H9 (cell line): Measurements from ENCODE around the gene MRPL34. TPM values are rescaled to one million over a fixed set of nuclear protein-coding genes. Genes with fewer than 3 reads are reported as not detected.

Experiments
- DNase-seq: peaks from one replicate; pipeline ENCODE4 v3.0.0-alpha.2; 2017
- H2AFZ ChIP-seq: one replicate; pipeline ENCODE4 v1.6.1; 2013; ENCODE audit warnings: mild to moderate bottlenecking, low read length, control low read depth, moderate library complexity
- H2AK5ac ChIP-seq: 2 replicates; pipeline ENCODE4 v1.6.1; 2013; ENCODE audit warnings: low read length, control low read depth, mixed read lengths; ENCODE audit not compliant: insufficient read length
- H2BK120ac ChIP-seq: one replicate; pipeline ENCODE4 v1.6.1; 2013; ENCODE audit warnings: low read depth, mild to moderate bottlenecking, low read length, control low read depth, inconsistent platforms; ENCODE audit not compliant: poor library complexity, severe bottlenecking
- H2BK12ac ChIP-seq: 2 replicates; pipeline ENCODE4 v1.6.1; 2013; ENCODE audit warnings: low read length, control low read depth, mixed read lengths, low read depth; ENCODE audit not compliant: insufficient read length
- H2BK15ac ChIP-seq: 2 replicates; pipeline ENCODE4 v1.6.1; 2013; ENCODE audit warnings: low read depth, low read length, control low read depth
- H2BK20ac ChIP-seq: one replicate; pipeline ENCODE4 v1.6.1; 2013; ENCODE audit warnings: low read depth, mild to moderate bottlenecking, low read length, control low read depth, inconsistent platforms; ENCODE audit not compliant: poor library complexity, severe bottlenecking
- H2BK5ac ChIP-seq: 2 replicates; pipeline ENCODE4 v1.6.1; 2013; ENCODE audit warnings: low read length, control low read depth, mixed read lengths; ENCODE audit not compliant: insufficient read length
- H3K14ac ChIP-seq: 2 replicates; pipeline ENCODE4 v1.6.1; 2013; ENCODE audit warnings: low read length, control low read depth; ENCODE audit not compliant: insufficient read depth
- H3K18ac ChIP-seq: 2 replicates; pipeline ENCODE4 v1.6.1; 2013; ENCODE audit warnings: low read depth, mild to moderate bottlenecking, mixed read lengths, low read length, control low read depth; ENCODE audit not compliant: insufficient read length
- H3K23ac ChIP-seq: 2 replicates; pipeline ENCODE4 v1.6.1; 2013; ENCODE audit warnings: low read length, control low read depth, mixed read lengths, low read depth; ENCODE audit not compliant: insufficient read length
- H3K23me2 ChIP-seq: 2 replicates; pipeline ENCODE4 v1.6.1; 2013; ENCODE audit warnings: low read depth, mild to moderate bottlenecking, mixed read lengths, low read length, control low read depth; ENCODE audit not compliant: insufficient read length, poor library complexity, severe bottlenecking
- H3K27ac ChIP-seq: 2 replicates; pipeline ENCODE4 v1.5.1; 2013; ENCODE audit warnings: low read length, control low read depth, mixed read lengths, low read depth; ENCODE audit not compliant: insufficient read length
- H3K27me3 ChIP-seq: 2 replicates; pipeline ENCODE4 v1.6.1; 2013; ENCODE audit warnings: low read length, control low read depth, inconsistent platforms; ENCODE audit not compliant: insufficient read depth
- H3K4ac ChIP-seq: 2 replicates; pipeline ENCODE4 v1.6.1; 2013; ENCODE audit warnings: low read depth, mild to moderate bottlenecking, control low read depth, inconsistent platforms, low read length, moderate library complexity
- H3K4me1 ChIP-seq: 2 replicates; pipeline ENCODE4 v1.6.1; 2013; ENCODE audit warnings: low read length, control low read depth, inconsistent platforms; ENCODE audit not compliant: insufficient read depth
- H3K4me2 ChIP-seq: 2 replicates; pipeline ENCODE4 v1.6.1; 2013; ENCODE audit warnings: low read length, control low read depth, mixed read lengths; ENCODE audit not compliant: insufficient read length, insufficient read depth
- H3K56ac ChIP-seq: 2 replicates; pipeline ENCODE4 v1.6.1; 2013; ENCODE audit warnings: low read depth, mild to moderate bottlenecking, mixed read lengths, low read length, control low read depth; ENCODE audit not compliant: insufficient read length
- H3K79me1 ChIP-seq: 2 replicates; pipeline ENCODE4 v1.6.1; 2013; ENCODE audit warnings: low read depth, mild to moderate bottlenecking, moderate library complexity, low read length, control low read depth, inconsistent platforms; ENCODE audit not compliant: insufficient read depth, poor library complexity, severe bottlenecking
- H3K79me2 ChIP-seq: 2 replicates; pipeline ENCODE4 v1.6.1; 2013; ENCODE audit warnings: low read length, control low read depth, inconsistent platforms; ENCODE audit not compliant: insufficient read depth
- H3K9ac ChIP-seq: 2 replicates; pipeline ENCODE4 v1.6.1; 2013; ENCODE audit warnings: low read length, control low read depth, mixed read lengths; ENCODE audit not compliant: insufficient read length; ENCODE audit errors: extremely low read depth
- H3K9me3 ChIP-seq: one replicate; pipeline ENCODE4 v1.6.1; 2013; ENCODE audit warnings: low read depth, low read length, inconsistent platforms; ENCODE audit not compliant: control insufficient read depth
- H3T11ph ChIP-seq: one replicate; pipeline ENCODE4 v1.6.1; 2013; ENCODE audit warnings: mild to moderate bottlenecking, low read length, control low read depth, inconsistent platforms
- H4K20me1 ChIP-seq: one replicate; pipeline ENCODE4 v1.6.1; 2013; ENCODE audit not compliant: control insufficient read depth, insufficient read length, insufficient read depth
- H4K5ac ChIP-seq: 2 replicates; pipeline ENCODE4 v1.6.1; 2013; ENCODE audit warnings: low read depth, mild to moderate bottlenecking, mixed read lengths, low read length, control low read depth; ENCODE audit not compliant: insufficient read length
- H4K8ac ChIP-seq: replicated peaks from 2 replicates; pipeline ENCODE4 v1.6.1; 2013; ENCODE audit warnings: low read length, control low read depth, mixed read lengths, low read depth; ENCODE audit not compliant: insufficient read length
- H4K91ac ChIP-seq: 2 replicates; pipeline ENCODE4 v1.6.1; 2013; ENCODE audit warnings: low read depth, mild to moderate bottlenecking, moderate library complexity, mixed read lengths, low read length, control low read depth; ENCODE audit not compliant: insufficient read length
- H3K27ac Mint-ChIP-seq, 3 experiments: 2 replicates in 2 of 3; 3 replicates in 1 of 3; pipeline ENCODE4 v1.8.0; 2020 to 2021; ENCODE audit warnings: mixed read lengths in 3 of 3, mild to moderate bottlenecking in 1 of 3, moderate library complexity in 1 of 3
- H3K27me3 Mint-ChIP-seq: 2 replicates; pipeline ENCODE4 v1.8.0; 2021; ENCODE audit warnings: low read depth, mild to moderate bottlenecking, moderate library complexity, mixed read lengths
- H3K36me3 Mint-ChIP-seq, 3 experiments: 2 replicates in 2 of 3; 3 replicates in 1 of 3; pipeline ENCODE4 v1.8.0; 2020 to 2021; ENCODE audit warnings: low read depth in 3 of 3, mixed read lengths in 3 of 3; ENCODE audit not compliant: insufficient read depth in 1 of 3
- H3K4me1 Mint-ChIP-seq, 2 experiments: 2 replicates each; pipeline ENCODE4 v1.8.0; 2020; ENCODE audit warnings: mixed read lengths in 2 of 2
- H3K4me3 Mint-ChIP-seq, 2 experiments: 2 replicates in 1 of 2; 3 replicates in 1 of 2; pipeline ENCODE4 v1.8.0; 2020 to 2021; ENCODE audit warnings: mild to moderate bottlenecking in 2 of 2, mixed read lengths in 2 of 2, moderate library complexity in 1 of 2
- H3K9me3 Mint-ChIP-seq, 2 experiments: 2 replicates in 1 of 2; 3 replicates in 1 of 2; pipeline ENCODE4 v1.8.0; 2020; ENCODE audit warnings: mild to moderate bottlenecking in 2 of 2, mixed read lengths in 2 of 2, moderate library complexity in 1 of 2
- CTCF ChIP-seq: fragments of 200-600 bp; sonication (generic); conservative IDR thresholded peaks from 3 replicates; pipeline ENCODE4 v1.8.0; 2021; ENCODE audit warnings: antibody characterized with exemption, mild to moderate bottlenecking
- WGBS: extraction: QIAGEN DNeasy Blood & Tissue Kit; methylation state at CpG from one replicate; pipeline ENCODE4 v1.1.7; 2013; ENCODE audit warnings: missing lambda C conversion rate, low lambda C conversion rate, mixed read lengths; ENCODE audit not compliant: insufficient read length; ENCODE audit errors: extremely low coverage; 5-methylcytosine and 5-hydroxymethylcytosine counted together
- total RNA-seq: library from RNA; stranded (reverse); gene quantifications from 2 replicates; pipeline ENCODE4 v1.2.1, GENCODE V29; 2021

The MRPL34 gene
- total RNA-seq, 1 experiment from 2014 or later, result 84.6 TPM

- no peak overlapping the region for H4K5ac ChIP-seq
- no peak for TF ChIP-seq CTCF
- no peak for DNase-seq
- Mint-ChIP-seq H3K4me1 (peaks cover 4 to 9% of the 10 kb centered on the region in 2 experiments; a peak in 2 of 4 replicates), H3K27ac (no peak overlapping the region), H3K9me3 (no peaks in the 10 kb centered on the region; a peak in 1 of 5 replicates), H3K4me3 (no peak overlapping the region), H3K36me3 (peaks cover 18 to 24% (median 24%) of the 10 kb centered on the region in 3 experiments), H3K27me3 (peaks cover 7% of the 10 kb centered on the region)
- no CpG with 5 or more reads among the region's 18 CpGs for WGBS
- H3K4ac ChIP-seq, result no peak overlapping the region
- no peak overlapping the region for H4K91ac ChIP-seq
- H2AFZ ChIP-seq, result no peak overlapping the region
- H3K79me2 ChIP-seq, result no peaks in the 10 kb centered on the region
- H2BK12ac ChIP-seq, result no peak overlapping the region
- H3K27ac ChIP-seq, result no peak overlapping the region
- no peak overlapping the region for H3T11ph ChIP-seq
- H3K23ac ChIP-seq, result no peak overlapping the region
- H3K4me1 ChIP-seq, result no peaks in the 10 kb centered on the region
- no peaks in the 10 kb centered on the region; the same call in 1 of the 2 replicates for H3K27me3 ChIP-seq
- H3K9me3 ChIP-seq, result no peaks in the 10 kb centered on the region
- H3K4me2 ChIP-seq, result no peak overlapping the region
- H3K23me2 ChIP-seq, result peaks cover 5% of the 10 kb centered on the region
- peaks cover 4% of the 10 kb centered on the region for H4K20me1 ChIP-seq
- no peaks in the 10 kb centered on the region for H3K79me1 ChIP-seq
- H3K14ac ChIP-seq, result no peak overlapping the region
- H3K9ac ChIP-seq, result no peak overlapping the region
- no peak overlapping the region for H2BK15ac ChIP-seq
- H3K18ac ChIP-seq, result no peak overlapping the region
- no peak overlapping the region for H3K56ac ChIP-seq
- H2BK20ac ChIP-seq, result no peak overlapping the region
- H4K8ac ChIP-seq, result no peak overlapping the region
- no peak overlapping the region for H2BK120ac ChIP-seq
- no peak overlapping the region for H2BK5ac ChIP-seq
- no peak overlapping the region for H2AK5ac ChIP-seq
Measured at GRCh38 chr19:17285415-17286135, 20.1 kb upstream of the MRPL34 start.
